ENCODE data around the gene TMTC2. TPM values are rescaled to one million over a fixed set of nuclear protein-coding genes. Genes with fewer than 3 reads are reported as not detected.
A peak's percentile ranks its signal among the peaks of the same experiment; 100 is the strongest.
"Not testable (repeated sequence)": the region's sequence is repeated elsewhere in the genome, so short reads cannot be mapped to it uniquely, and the experiment has no call there.

Gene TMTC2
- total RNA-seq, 1 experiment from 2014 or later = 2.4 TPM

- no peak for DNase-seq (ENCODE audit: low spot score)
These were observed 100.3 kb downstream of the TMTC2 start for GRCh38 chr12:82787016-82787415.

GRCh38 chr12:82788594-82788993 lies 101.9 kb downstream of the TMTC2 start:
- no peak for DNase-seq (ENCODE audit: low spot score)

GRCh38 chr12:82789674-82790073 lies 103.0 kb downstream of the TMTC2 start:
- no peak for DNase-seq (ENCODE audit: low spot score)

- DNase-seq (ENCODE audit: low spot score) = no peak
These were observed 107.1 kb downstream of the TMTC2 start for GRCh38 chr12:82793751-82794281.

GRCh38 chr12:82797480-82797879 lies 110.8 kb downstream of the TMTC2 start:
- no peak for DNase-seq (ENCODE audit: low spot score)

- no peak for DNase-seq (ENCODE audit: low spot score)
These were observed 113.5 kb downstream of the TMTC2 start for GRCh38 chr12:82800185-82800584.

- no peak for DNase-seq (ENCODE audit: low spot score)
These were observed 115.4 kb downstream of the TMTC2 start for GRCh38 chr12:82801951-82802610.

GRCh38 chr12:82803201-82803600 lies 116.5 kb downstream of the TMTC2 start:
- no peak for DNase-seq (ENCODE audit: low spot score)

- no peak for DNase-seq (ENCODE audit: low spot score)
These were observed 117.9 kb downstream of the TMTC2 start for GRCh38 chr12:82804601-82805000.

- not testable (repeated sequence) for DNase-seq (ENCODE audit: low spot score)
These were observed 118.3 kb downstream of the TMTC2 start for GRCh38 chr12:82805004-82805403.

- no peak for DNase-seq (ENCODE audit: low spot score)
These were observed 119.2 kb downstream of the TMTC2 start for GRCh38 chr12:82805812-82806497.

- DNase-seq (ENCODE audit: low spot score) = no peak
These were observed 120.5 kb downstream of the TMTC2 start for GRCh38 chr12:82807132-82807737.

GRCh38 chr12:82810568-82810967 lies 123.9 kb downstream of the TMTC2 start:
- no peak for DNase-seq (ENCODE audit: low spot score)

GRCh38 chr12:82817368-82817767 lies 130.7 kb downstream of the TMTC2 start:
- DNase-seq (ENCODE audit: low spot score) = no peak

- no peak for DNase-seq (ENCODE audit: low spot score)
These were observed 131.7 kb downstream of the TMTC2 start for GRCh38 chr12:82818271-82819035.

- no peak for DNase-seq (ENCODE audit: low spot score)
These were observed 139.8 kb downstream of the TMTC2 start for GRCh38 chr12:82826505-82826904.

GRCh38 chr12:82832096-82832495 lies 145.4 kb downstream of the TMTC2 start:
- no peak for DNase-seq (ENCODE audit: low spot score)

- no peak for DNase-seq (ENCODE audit: low spot score)
These were observed 146.3 kb downstream of the TMTC2 start for GRCh38 chr12:82832981-82833380.

GRCh38 chr12:82833481-82833880 lies 146.8 kb downstream of the TMTC2 start:
- DNase-seq (ENCODE audit: low spot score) = no peak

GRCh38 chr12:82835217-82835616 lies 148.5 kb downstream of the TMTC2 start:
- peak; percentile 51 for DNase-seq (ENCODE audit: low spot score)

GRCh38 chr12:82838131-82838551 lies 151.4 kb downstream of the TMTC2 start:
- DNase-seq (ENCODE audit: low spot score) = no peak

GRCh38 chr12:82838827-82839226 lies 152.1 kb downstream of the TMTC2 start:
- DNase-seq (ENCODE audit: low spot score) = no peak

All from A172 (cell line).